Tibial artery (tissue), 4 donors: ENCODE results near the gene PLA2G2C.

ENCODE experiments used
- DNase-seq, 2 donors: peaks; one replicate each; pipeline ENCODE4 v3.0.0-alpha.2; 2019
- H3K27ac ChIP-seq, 2 donors: fragments of 200-600 bp; sonication (generic) in 1 of 2; 1 replicate in 1 of 2; 2 replicates in 1 of 2; pipeline ENCODE4 v1.5.1; 2018 to 2019; ENCODE audit warnings: mild to moderate bottlenecking in 1 of 2
- H3K27me3 ChIP-seq, 2 donors: fragments of 200-600 bp; sonication (generic) in 1 of 2; one replicate each; pipeline versions ENCODE4 v1.5.1 to v1.6.0; 2016 to 2019
- H3K36me3 ChIP-seq, 3 donors: fragments of 200-600 bp; sonication (generic) in 2 of 3; one replicate each; pipeline ENCODE4 v1.5.1; 2016 to 2019; ENCODE audit warnings: mild to moderate bottlenecking in 2 of 3
- H3K4me1 ChIP-seq, 4 donors: fragments of 200-600 bp; sonication (generic) in 2 of 4; 1 replicate in 3 of 4; 2 replicates in 1 of 4; pipeline ENCODE4 v1.5.1; 2016 to 2019
- H3K4me3 ChIP-seq, 2 donors: fragments of 200-600 bp; sonication (generic) in 1 of 2; 1 replicate in 1 of 2; 2 replicates in 1 of 2; pipeline ENCODE4 v1.5.1; 2018 to 2019; ENCODE audit warnings: mild to moderate bottlenecking in 2 of 2
- H3K9me3 ChIP-seq, 3 donors: fragments of 200-600 bp; sonication (generic) in 1 of 3; one replicate each; pipeline ENCODE4 v1.5.1; 2016 to 2019
- CTCF ChIP-seq, 2 experiments: fragments of 200-600 bp in 1 of 2; fragments of 450-650 bp in 1 of 2; IDR thresholded peaks; one replicate each; pipeline ENCODE4 v1.5.1; 2017 to 2019; ENCODE audit warnings: antibody characterized with exemption in 2 of 2, mild to moderate bottlenecking in 1 of 2, moderate library complexity in 1 of 2
- intact Hi-C: fragments of 100-400 bp; cut with DNase I; formaldehyde crosslinking; loops from one replicate; pipeline ENCODE4 v1.15.0; 2023; ENCODE audit warnings: low total_unique reads

Gene PLA2G2C

GRCh38 chr1:20150969-20151368 lies 35.3 kb downstream of the PLA2G2C start:
- DNase-seq: no peak
- H3K4me1 ChIP-seq: peaks cover 0 to 14% (median 8%) of the 10 kb centered on the region in 4 donors
- no peak for TF ChIP-seq CTCF (IDR thresholded peaks at IDR 0.05)

GRCh38 chr1:20150326-20150705 lies 36.0 kb downstream of the PLA2G2C start:
- TF ChIP-seq CTCF (IDR thresholded peaks at IDR 0.05): no peak
- DNase-seq: no peak

More at GRCh38 chr1:20150969-20151368, 35.3 kb downstream of the PLA2G2C start:
- no peaks in the 10 kb centered on the region for H3K36me3 ChIP-seq
- no peak overlapping the region for H3K27ac ChIP-seq
- H3K9me3 ChIP-seq: no peaks in the 10 kb centered on the region
- intact Hi-C loops: loop anchor here (5.0 kb wide), 1 partner anchor 174 kb away; the partner anchor contains the start of gene PLA2G2A
- no peak overlapping the region for H3K4me3 ChIP-seq
- peaks cover 0 to 42% of the 10 kb centered on the region in 2 donors for H3K27me3 ChIP-seq

GRCh38 chr1:20149601-20150325 lies 36.6 kb downstream of the PLA2G2C start:
- TF ChIP-seq CTCF (IDR thresholded peaks at IDR 0.05): no peak
- Histone ChIP-seq H3K27me3 (peaks cover 0 to 42% of the 10 kb centered on the region in 2 donors), H3K4me3 (no peak overlapping the region), H3K9me3 (no peaks in the 10 kb centered on the region), H3K27ac (no peak overlapping the region), H3K36me3 (no peaks in the 10 kb centered on the region), H3K4me1 (peaks cover 0 to 14% (median 8%) of the 10 kb centered on the region in 4 donors)
- DNase-seq: no peak
- intact Hi-C loops: loop anchor here (5.0 kb wide), 1 partner anchor 172 kb away; the partner anchor contains the start of gene PLA2G2A

More at GRCh38 chr1:20150326-20150705, 36.0 kb downstream of the PLA2G2C start:
- Histone ChIP-seq H3K4me3 (no peak overlapping the region), H3K9me3 (no peaks in the 10 kb centered on the region), H3K4me1 (peaks cover 0 to 14% (median 8%) of the 10 kb centered on the region in 4 donors), H3K27me3 (peaks cover 0 to 42% of the 10 kb centered on the region in 2 donors), H3K27ac (no peak overlapping the region), H3K36me3 (no peaks in the 10 kb centered on the region)
- intact Hi-C loops: loop anchor here (5.0 kb wide), 1 partner anchor 173 kb away; the partner anchor contains the start of gene PLA2G2A

GRCh38 chr1:20148571-20149500 lies 37.5 kb downstream of the PLA2G2C start:
- Histone ChIP-seq H3K27ac (no peak overlapping the region), H3K4me3 (no peak overlapping the region), H3K27me3 (peaks cover 0 to 45% of the 10 kb centered on the region in 2 donors), H3K9me3 (no peaks in the 10 kb centered on the region), H3K36me3 (no peaks in the 10 kb centered on the region), H3K4me1 (peaks cover 0 to 14% (median 8%) of the 10 kb centered on the region in 4 donors)
- DNase-seq: no peak
- intact Hi-C loops: no loop called here
- no peak for TF ChIP-seq CTCF (IDR thresholded peaks at IDR 0.05)

- no peak overlapping the region for H3K4me3 ChIP-seq
- H3K27me3 ChIP-seq: peaks cover 0 to 48% of the 10 kb centered on the region in 2 donors
- no peak for DNase-seq
- TF ChIP-seq CTCF (IDR thresholded peaks at IDR 0.05): no peak
- H3K36me3 ChIP-seq: no peaks in the 10 kb centered on the region
- H3K9me3 ChIP-seq: no peaks in the 10 kb centered on the region
- intact Hi-C loops: no loop called here
- H3K27ac ChIP-seq: no peak overlapping the region
- peaks cover 0 to 13% (median 8%) of the 10 kb centered on the region in 4 donors for H3K4me1 ChIP-seq
Measured at GRCh38 chr1:20147846-20148570, 38.3 kb downstream of the PLA2G2C start.
